GM12873 (cell line): Measurements from ENCODE around the gene CCBE1.

Experiments used
- CTCF ChIP-seq: IDR thresholded peaks from 2 replicates; pipeline ENCODE4 v1.5.1; 2012; ENCODE audit warnings: low read depth, mild to moderate bottlenecking, moderate library complexity, low read length, control low read depth; ENCODE audit not compliant: insufficient read depth; ENCODE audit errors: missing control alignments

CCBE1 gene

GRCh38 chr18:59701272-59701671 is 4.0 kb upstream of the CCBE1 start:
- no peak for TF ChIP-seq CTCF

DNA sequence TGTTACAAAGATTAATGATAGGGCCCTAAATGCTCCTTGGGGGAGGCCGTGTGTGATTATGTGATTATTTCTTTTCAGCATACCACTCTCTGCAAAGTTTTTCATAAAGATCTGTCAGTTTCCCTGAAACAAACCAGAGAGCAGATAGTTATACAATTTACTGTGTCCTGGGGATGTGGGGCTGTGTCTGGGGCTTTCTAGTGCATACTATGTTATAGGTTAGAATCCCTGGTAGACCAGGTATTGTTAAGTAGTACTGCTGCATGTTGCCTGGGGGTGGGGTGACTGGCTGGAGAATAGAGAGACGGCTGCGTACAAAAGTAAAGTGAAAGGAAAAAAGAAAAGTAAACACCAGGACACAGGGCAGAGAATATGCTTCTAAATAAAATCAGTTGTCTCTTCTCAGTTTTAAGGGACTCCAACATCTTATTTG is 3.3 kb upstream of the CCBE1 start:
- no peak for TF ChIP-seq CTCF

GRCh38 chr18:59699750-59700534 is 2.7 kb upstream of the CCBE1 start:
- TF ChIP-seq CTCF, result no peak

- no peak for TF ChIP-seq CTCF
Measured at GRCh38 chr18:59699061-59699460, 1.8 kb upstream of the CCBE1 start.

DNA sequence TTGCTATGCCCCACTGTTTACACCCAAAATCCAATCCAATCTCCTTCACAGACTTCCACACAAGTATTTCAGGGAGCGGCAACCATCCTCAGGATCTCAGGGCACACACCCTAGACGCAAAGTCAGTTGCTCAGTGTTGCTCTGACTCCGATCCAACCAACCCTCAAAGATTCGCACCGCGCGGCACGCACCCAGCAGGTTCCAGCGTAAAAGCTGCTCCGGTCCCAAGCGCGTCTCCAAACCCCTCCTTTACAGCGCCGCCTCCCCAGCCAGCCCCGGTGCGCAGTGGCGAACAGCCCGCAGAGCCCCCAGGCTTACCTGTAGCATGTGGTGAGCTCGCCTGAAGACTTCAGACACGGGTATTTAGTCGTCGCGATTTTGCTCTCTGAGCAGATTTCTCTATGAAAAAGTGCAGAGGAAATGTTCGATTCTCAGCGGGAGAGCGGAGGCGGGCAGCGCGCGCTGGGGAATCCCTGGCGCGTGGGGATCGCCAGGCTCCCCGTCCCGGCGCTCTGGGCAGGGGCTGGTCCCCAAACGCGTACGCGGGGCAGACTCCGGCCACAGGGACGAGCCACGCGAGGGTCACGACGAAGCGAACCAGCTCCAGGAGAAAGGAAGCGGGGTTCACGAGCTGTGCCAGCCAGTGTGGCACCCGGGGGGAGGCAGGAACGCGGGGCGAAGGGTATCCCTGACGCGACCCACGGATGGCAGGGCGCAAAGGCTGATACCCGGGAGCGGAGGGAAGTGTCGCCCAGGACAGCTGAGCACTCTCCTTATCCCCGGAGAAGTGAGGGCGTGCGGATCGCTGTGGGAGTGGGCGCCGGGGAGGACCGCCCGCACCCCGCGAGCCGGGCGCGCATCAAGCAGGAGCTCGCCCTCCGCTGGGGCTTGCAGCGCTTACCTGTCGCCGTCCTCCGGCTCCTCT is 650 bp downstream of the CCBE1 start:
- no peak for TF ChIP-seq CTCF

GRCh38 chr18:59695551-59695950 is 1.7 kb downstream of the CCBE1 start:
- no peak for TF ChIP-seq CTCF

DNA sequence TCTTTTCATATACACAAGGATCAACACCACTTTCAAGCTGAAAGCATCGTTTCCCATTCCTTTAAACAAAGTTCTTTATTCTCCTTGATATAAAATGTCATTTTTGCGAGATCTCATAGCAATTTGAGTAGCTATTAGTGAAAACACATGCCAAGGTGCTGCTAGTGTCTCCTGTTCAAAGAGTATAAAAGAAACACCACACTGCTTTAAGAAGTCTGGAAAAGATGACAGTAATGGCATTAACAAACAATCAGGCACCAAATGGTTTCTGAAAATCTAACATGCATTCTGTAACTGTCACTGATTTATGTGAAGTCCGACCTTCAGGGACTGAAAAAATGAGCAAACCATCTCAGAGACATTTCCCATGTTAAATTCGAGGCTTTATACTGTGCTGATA is 2.4 kb downstream of the CCBE1 start:
- TF ChIP-seq CTCF, result no peak
